ENCODE data around the gene CALML4. TPM values are rescaled to one million over a fixed set of nuclear protein-coding genes. Genes with fewer than 3 reads are reported as not detected.

Gene CALML4
- total and polyA plus RNA-seq, 4 donors = 3.6 to 8.0 (median 6.5) TPM

DNA sequence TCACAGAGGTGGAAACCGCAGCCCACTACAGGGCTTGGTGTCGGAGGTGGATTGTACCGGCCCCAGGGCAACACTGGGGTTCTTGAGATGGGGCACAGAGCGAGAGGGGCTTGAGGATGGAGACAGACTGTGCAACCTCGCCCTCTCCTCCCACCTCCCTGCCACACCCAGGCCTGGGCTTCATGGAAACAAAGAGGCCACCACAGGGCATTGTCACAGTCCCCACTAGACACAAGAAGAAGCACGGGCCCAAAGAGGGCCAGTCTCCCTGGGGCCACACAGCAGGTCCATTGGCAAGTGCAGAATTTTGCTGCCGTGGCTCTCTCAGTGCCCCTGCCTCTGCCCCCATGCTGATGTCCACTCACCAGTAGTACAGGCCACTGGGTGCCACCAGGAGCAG is 4.1 kb upstream of the CALML4 start:
- no peaks in the 10 kb centered on the region for H3K27me3 ChIP-seq (ENCODE audit: control insufficient read depth in 4 of 4, insufficient read depth in 4 of 4, low read length in 3 of 4)
- no peak overlapping the region for H3K27ac ChIP-seq (ENCODE audit: low read depth in 1 of 2, low read length in 2 of 2)
- 82% methylated on average over 7 of the region's 7 CpGs for WGBS
- peaks cover 10 to 26% (median 18%) of the 10 kb centered on the region in 4 donors for H3K4me1 ChIP-seq (ENCODE audit: control insufficient read depth in 4 of 4, insufficient read depth in 4 of 4, low read length in 3 of 4)
- H3K4me3 ChIP-seq (ENCODE audit: low read depth in 1 of 3, low read length in 3 of 3) = no peak overlapping the region
- no peaks in the 10 kb centered on the region for H3K36me3 ChIP-seq (ENCODE audit: control insufficient read depth in 4 of 4, insufficient read depth in 3 of 4, low read depth in 1 of 4, low read length in 3 of 4)
- no peak overlapping the region for H3K9ac ChIP-seq (ENCODE audit: low read depth in 1 of 2, low read length in 2 of 2)
- TF ChIP-seq YY1 (IDR thresholded peaks at IDR 0.05) = no peak
- TF ChIP-seq ATF3 (IDR thresholded peaks at IDR 0.05) = no peak
- TF ChIP-seq MAX (IDR thresholded peaks at IDR 0.05) = no peak
- TF ChIP-seq CTCF (IDR thresholded peaks at IDR 0.05; ENCODE audit: low read depth, low read length, missing input control) = no peak
- no peak for TF ChIP-seq REST (IDR thresholded peaks at IDR 0.05)
- TF ChIP-seq RXRA (IDR thresholded peaks at IDR 0.05) = no peak
- TF ChIP-seq FOXA2 (IDR thresholded peaks at IDR 0.05) = no peak
- no peak for TF ChIP-seq HNF4G (IDR thresholded peaks at IDR 0.05)
- no peak for TF ChIP-seq SP1 (IDR thresholded peaks at IDR 0.05)
- TF ChIP-seq JUND (IDR thresholded peaks at IDR 0.05) = no peak
- no peak for TF ChIP-seq RAD21 (IDR thresholded peaks at IDR 0.05)
- TF ChIP-seq TAF1 (conservative IDR thresholded peaks at IDR 0.05) = no peak
- TF ChIP-seq, protein P1, sequence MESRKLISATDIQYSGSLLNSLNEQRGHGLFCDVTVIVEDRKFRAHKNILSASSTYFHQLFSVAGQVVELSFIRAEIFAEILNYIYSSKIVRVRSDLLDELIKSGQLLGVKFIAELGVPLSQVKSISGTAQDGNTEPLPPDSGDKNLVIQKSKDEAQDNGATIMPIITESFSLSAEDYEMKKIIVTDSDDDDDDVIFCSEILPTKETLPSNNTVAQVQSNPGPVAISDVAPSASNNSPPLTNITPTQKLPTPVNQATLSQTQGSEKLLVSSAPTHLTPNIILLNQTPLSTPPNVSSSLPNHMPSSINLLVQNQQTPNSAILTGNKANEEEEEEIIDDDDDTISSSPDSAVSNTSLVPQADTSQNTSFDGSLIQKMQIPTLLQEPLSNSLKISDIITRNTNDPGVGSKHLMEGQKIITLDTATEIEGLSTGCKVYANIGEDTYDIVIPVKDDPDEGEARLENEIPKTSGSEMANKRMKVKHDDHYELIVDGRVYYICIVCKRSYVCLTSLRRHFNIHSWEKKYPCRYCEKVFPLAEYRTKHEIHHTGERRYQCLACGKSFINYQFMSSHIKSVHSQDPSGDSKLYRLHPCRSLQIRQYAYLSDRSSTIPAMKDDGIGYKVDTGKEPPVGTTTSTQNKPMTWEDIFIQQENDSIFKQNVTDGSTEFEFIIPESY (IDR thresholded peaks at IDR 0.05) = no peak
- TF ChIP-seq NR2F2 (IDR thresholded peaks at IDR 0.05) = no peak
- no peak for DNase-seq (ENCODE audit: low spot score)
- H3K9me3 ChIP-seq (ENCODE audit: control insufficient read depth in 4 of 4, low read length in 3 of 4) = no peaks in the 10 kb centered on the region

- Histone ChIP-seq H3K27me3 (ENCODE audit: control insufficient read depth in 4 of 4, insufficient read depth in 4 of 4, low read length in 3 of 4) (no peaks in the 10 kb centered on the region), H3K9ac (ENCODE audit: low read depth in 1 of 2, low read length in 2 of 2) (no peak overlapping the region), H3K27ac (ENCODE audit: low read depth in 1 of 2, low read length in 2 of 2) (no peak overlapping the region), H3K9me3 (ENCODE audit: control insufficient read depth in 4 of 4, low read length in 3 of 4) (no peaks in the 10 kb centered on the region), H3K36me3 (ENCODE audit: control insufficient read depth in 4 of 4, insufficient read depth in 3 of 4, low read depth in 1 of 4, low read length in 3 of 4) (no peaks in the 10 kb centered on the region), H3K4me1 (ENCODE audit: control insufficient read depth in 4 of 4, insufficient read depth in 4 of 4, low read length in 3 of 4) (peaks cover 11 to 30% (median 20%) of the 10 kb centered on the region in 4 donors), H3K4me3 (ENCODE audit: low read depth in 1 of 3, low read length in 3 of 3) (no peak overlapping the region)
- DNase-seq (ENCODE audit: low spot score) = no peak
- WGBS = 84% methylated on average over 13 of the region's 13 CpGs
- no peak for TF ChIP-seq GABPA (IDR thresholded peaks at IDR 0.05 in 1 of 2, conservative IDR thresholded peaks at IDR 0.05 in 1 of 2)
- TF ChIP-seq HNF4A (conservative IDR thresholded peaks at IDR 0.05) = no peak
- TF ChIP-seq, protein P1 (IDR thresholded peaks at IDR 0.05) = no peak
- no peak for TF ChIP-seq ATF3 (IDR thresholded peaks at IDR 0.05)
- no peak for TF ChIP-seq MAX (IDR thresholded peaks at IDR 0.05)
- TF ChIP-seq RXRA (IDR thresholded peaks at IDR 0.05) = no peak
- no peak for TF ChIP-seq REST (IDR thresholded peaks at IDR 0.05)
- no peak for TF ChIP-seq RAD21 (IDR thresholded peaks at IDR 0.05)
- TF ChIP-seq HNF4G (IDR thresholded peaks at IDR 0.05) = no peak
Measured at GRCh38 chr15:68208636-68209240, 3.6 kb upstream of the CALML4 start.

Data from liver (tissue), 9 donors.